NOMO-1 treated with DMSO at 0.1 percent for 48 hours (cell line): ENCODE results near the gene CCDC175.

Source experiments
- DNase-seq: peaks from one replicate; lab custom pipeline; 2025; ENCODE audit not compliant: unreplicated experiment; lab: John Stamatoyannopoulos, UW

Gene CCDC175

DNA sequence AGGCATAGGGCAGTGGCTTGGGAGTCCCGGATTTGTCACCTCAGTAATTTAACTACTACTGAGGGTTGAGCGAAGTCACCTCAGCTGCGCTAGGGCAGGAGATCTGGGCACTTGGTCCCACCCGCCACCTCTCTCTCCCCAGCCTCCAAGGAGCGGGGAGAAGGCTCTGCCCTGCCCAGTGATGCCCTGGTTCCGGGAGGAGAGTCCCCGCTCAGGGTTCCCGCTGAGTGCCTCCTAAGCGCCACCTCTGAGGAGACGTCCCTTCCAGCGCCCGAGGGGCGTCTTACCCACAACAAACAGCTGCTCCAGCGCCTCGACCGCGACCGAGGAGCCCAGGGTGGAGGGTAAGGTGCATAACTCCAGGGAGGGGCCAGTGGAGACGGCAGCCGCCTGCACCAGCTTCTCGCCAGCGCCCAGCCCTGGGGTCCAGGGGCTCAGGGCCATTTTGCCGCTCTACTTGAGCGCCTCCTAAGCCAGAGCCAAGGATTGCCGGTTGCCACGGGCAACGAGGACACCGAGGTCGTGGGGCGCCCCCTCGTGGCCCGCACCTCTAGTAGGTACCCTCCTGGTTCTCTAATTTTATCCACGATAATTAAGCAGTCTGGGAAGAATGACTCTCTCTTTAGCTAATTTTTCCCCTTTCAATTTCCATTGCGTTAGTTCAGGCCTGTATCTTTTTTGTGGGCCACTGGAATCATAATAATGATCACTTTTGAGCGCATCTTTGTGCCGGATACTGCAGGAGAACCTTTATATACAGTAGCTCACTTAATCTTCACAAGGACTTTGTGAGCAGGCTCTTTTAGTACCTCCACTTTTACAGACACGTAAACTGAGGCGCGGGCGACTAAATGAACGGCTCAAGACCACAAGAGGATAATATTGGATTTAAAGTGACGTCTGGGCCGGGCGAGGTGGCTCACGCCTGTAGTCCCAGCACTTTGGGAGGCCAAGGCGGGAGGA is at the start of gene CCDC175:
TSS of gene CCDC175 (minus strand) at position 481 of the 963 bp plus-strand sequence. CDS start at position 444, 37 bp downstream.
- DNase-seq, result peak; percentile 77

GRCh38 chr14:59622631-59623030 is 46.0 kb upstream of the CCDC175 start:
- DNase-seq, result no peak

GRCh38 chr14:59619061-59619460 is 42.4 kb upstream of the CCDC175 start:
- no peak for DNase-seq

GRCh38 chr14:59601056-59601455 is 24.4 kb upstream of the CCDC175 start:
- DNase-seq, result no peak

DNA sequence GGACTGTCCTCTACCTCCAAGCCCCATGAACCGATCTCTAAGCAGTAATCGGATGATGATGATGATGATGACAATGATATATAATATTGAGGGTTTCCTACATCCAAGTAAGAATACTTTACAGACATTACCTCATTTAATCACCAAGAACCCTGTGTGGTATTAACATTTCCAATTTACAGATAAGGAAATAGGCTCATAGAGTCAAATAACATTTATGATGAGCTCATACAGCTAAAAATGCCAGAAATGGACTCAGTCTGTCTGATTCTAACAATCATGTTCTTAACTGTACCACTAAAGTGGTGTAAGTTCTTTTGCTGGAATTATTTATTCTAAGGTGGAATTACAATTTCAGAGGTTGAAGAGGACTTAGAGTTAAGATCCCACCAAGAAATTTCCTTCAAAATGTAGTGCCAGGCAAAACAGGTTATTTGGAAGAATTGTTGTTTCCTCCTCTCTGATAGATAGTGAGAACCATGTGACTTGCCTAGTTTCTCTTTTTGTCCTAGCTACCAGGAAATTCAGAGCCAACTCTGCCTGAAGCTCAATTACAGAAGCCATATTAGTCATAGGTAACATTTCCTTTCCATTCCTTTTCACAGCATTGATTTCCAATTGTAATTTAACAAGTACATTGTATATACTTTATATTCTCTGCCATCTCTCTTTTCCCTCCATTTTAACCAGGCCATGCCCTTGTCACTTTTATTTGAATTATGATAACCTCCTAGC is 23.8 kb upstream of the CCDC175 start:
- DNase-seq, result no peak

DNA sequence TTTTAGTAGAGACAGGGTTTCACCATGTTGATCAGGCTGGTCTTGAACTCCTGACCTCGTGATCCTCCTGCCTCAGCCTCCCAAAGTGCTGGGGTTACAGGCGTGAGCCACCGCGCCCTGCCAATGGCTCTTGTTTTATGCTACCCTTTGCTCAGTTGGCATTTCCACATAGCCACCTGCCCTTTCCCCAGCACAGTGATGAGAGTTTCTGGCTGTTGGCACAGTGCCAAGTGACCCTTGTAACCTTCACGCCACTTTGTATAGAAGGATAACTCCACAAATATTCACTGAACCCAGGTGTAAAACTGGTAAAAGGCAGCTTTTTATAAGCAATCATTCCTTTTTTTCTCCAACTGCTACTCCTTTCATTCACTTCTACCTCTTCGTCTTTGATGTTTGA is 18.5 kb upstream of the CCDC175 start:
- DNase-seq, result no peak

- no peak for DNase-seq
Measured at GRCh38 chr14:59591641-59592370, 15.2 kb upstream of the CCDC175 start.

- DNase-seq, result no peak
Measured at GRCh38 chr14:59588101-59588500, 11.5 kb upstream of the CCDC175 start.

DNA sequence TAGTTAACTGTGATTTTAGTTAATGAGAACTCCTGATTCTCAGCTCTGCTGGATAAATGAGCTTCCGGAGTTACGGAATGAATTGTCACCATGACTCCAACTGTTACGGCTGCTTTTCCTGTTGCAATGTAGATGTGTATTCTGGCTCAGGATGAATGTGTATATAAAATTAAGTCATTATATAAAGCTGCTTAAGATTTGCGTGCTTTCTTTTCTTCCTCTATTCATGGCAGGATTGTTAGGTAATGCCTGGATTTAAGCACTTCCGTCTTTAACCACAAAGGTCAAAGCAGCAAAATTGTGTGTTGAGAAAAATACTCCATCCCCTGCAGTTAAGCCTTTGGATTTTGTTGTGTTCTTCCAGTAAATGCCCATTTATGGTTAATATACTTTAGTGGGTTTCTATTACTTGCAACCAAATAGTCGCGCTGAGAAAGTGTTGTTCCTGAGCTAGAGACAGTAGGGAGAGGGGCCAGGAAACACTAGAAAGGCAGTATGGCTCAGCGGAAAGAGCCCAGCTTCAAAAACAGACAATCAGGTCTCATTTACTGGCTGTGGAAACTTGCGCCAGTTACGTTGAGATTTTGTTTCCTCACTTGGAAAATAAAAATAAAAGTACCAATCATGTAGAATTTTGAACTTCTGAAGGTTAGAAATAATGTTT is 9.4 kb upstream of the CCDC175 start:
- peak; percentile 93 for DNase-seq

DNA sequence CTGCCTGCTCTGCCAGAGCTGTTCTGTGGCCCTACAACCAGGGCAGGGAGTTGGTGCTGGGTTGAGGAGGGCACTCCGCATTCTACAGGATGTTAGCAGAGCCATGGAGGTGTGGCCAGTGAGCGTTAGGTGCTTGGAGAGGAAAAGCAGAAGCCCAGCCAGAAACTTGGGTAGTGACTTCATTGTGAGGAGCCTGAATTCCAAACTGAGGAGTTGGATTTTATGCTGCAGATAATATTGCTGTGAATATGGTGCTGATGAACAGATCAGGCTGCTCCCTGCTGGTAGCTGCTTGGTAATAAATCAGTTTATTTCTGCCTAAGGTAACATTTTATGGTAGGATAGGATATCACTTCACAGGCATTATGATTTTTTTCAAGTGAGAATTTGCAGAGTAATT is 7.1 kb upstream of the CCDC175 start:
- DNase-seq, result no peak

- peak; percentile 34 for DNase-seq
Measured at GRCh38 chr14:59582845-59583509, 6.4 kb upstream of the CCDC175 start.

DNA sequence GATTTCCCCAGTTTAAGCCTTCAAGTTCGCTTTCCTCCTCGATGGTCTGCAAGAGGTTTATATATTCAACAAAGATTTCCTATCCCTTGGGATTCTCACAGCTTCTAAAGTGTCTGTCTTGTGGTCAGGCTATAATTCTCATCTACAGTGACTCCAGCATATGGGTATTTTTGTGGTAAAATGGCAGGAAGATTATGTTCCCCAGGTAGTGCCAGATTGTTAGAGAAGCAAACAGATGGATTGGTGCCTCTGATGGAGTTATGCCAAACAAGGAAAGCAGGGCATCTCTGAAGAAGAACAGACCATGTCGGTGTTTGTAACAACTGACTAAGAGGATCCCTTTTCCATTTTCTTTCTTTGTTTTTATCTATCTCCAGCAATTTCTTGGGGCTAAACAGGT is 5.5 kb upstream of the CCDC175 start:
- no peak for DNase-seq

DNA sequence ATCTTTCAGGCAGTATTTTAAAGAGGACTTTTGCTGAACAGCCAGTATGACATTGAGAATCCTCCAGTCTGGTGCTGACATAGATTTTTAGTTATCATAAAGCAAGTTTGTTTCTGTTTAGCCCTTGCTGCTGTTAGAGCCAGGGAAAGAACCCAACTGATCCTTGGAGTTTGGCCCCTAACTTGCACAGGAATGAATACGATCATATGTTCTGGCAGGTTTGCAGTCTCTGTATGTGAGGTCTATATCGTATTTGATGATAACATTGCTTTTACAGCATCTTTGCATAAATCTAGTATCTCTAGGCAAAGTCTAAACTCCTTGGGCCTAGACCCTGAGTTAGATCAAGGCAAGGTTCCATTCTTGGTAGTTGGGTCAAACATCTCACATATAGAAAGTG is 4.3 kb upstream of the CCDC175 start:
- DNase-seq, result no peak

- DNase-seq, result peak; percentile 56
Measured at GRCh38 chr14:59570122-59570521, 6.5 kb downstream of the CCDC175 start.

- DNase-seq, result no peak
Measured at GRCh38 chr14:59566725-59567124, 9.9 kb downstream of the CCDC175 start.

- no peak for DNase-seq
Measured at GRCh38 chr14:59566296-59566695, 10.3 kb downstream of the CCDC175 start.

DNA sequence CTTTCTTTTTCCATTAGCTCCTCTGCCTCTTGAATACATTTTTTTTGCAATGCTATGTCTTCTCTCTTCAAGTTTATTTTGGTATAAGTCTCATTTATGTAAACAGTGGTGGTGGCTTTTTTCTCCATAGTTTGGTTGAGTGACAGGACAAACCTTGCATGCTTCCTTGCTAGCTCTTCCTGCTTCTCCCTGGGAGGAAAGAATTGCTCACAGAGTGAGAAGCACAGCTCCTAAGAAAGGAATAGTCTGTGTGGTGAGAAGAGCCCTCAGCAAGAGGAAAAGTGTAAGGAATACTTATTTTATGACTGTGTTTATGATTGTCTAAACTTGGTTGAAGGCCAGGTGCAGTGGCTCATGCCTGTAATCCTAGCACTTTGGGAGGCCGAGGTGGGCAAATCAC is 11.5 kb downstream of the CCDC175 start:
- DNase-seq, result no peak

DNA sequence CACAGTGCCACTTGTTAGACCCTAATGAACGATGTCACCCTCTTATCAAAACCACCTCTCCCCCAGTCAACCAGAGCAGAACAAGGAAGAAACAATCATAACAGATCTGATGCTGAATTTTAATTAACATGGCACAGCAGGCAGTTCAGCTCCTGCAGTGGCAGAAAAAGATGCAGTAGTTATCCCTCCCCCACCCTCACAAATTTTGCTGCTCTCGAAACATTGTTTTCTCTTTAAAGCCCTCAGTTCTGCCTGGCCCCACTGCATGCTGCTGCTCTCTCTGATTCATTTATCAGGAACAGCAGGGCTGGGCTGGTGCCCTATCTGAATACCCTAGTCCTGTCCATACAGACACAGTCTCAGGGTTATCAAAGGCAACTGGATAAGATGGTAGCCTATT is 12.2 kb downstream of the CCDC175 start:
- no peak for DNase-seq

DNA sequence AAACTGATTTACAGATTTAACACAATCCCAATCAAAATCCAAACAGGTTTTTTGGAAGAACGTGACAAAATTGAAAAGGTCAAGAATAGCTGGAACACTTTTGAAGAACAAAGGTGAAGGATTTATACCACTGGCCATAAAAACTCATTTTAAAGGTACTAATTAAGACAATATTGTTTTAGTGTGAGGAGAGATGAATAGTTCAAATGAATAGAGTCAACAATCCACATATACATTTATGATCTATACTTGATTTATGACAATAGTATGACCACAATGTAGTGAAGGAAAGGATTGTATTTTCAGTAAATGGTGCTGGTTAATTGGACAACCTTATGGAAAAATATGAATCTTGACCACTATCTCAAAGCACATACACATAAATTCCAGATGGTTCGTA is 29.3 kb downstream of the CCDC175 start:
- DNase-seq, result no peak

GRCh38 chr14:59543873-59544272 is 32.7 kb downstream of the CCDC175 start:
- no peak for DNase-seq
